Measurements from ENCODE around the gene CSDE1. TPM values are rescaled to one million over a fixed set of nuclear protein-coding genes. Genes with fewer than 3 reads are reported as not detected.

CSDE1 gene
- total RNA-seq, 1 donor from 2014 or later = 540 TPM

- H3K4me3 Mint-ChIP-seq (ENCODE audit: unreplicated experiment) = no peak overlapping the region
- TF ChIP-seq CTCF (IDR thresholded peaks at IDR 0.05) = no peak
- H3K27me3 Mint-ChIP-seq (ENCODE audit: low read depth) = peaks cover 11% of the 10 kb centered on the region
- no peaks in the 10 kb centered on the region for H3K36me3 Mint-ChIP-seq (ENCODE audit: low read depth)
- no peaks in the 10 kb centered on the region for H3K9me3 Mint-ChIP-seq (ENCODE audit: low read depth)
- H3K4me1 Mint-ChIP-seq (ENCODE audit: low read depth) = peaks cover 8% of the 10 kb centered on the region
- H3K27ac Mint-ChIP-seq (ENCODE audit: unreplicated experiment) = no peak overlapping the region
- no peak for DNase-seq (ENCODE audit: low spot score)
These were observed 63.1 kb downstream of the CSDE1 start for GRCh38 chr1:114694540-114695310.

- no peak for TF ChIP-seq CTCF (IDR thresholded peaks at IDR 0.05)
- no peak overlapping the region for H3K27ac Mint-ChIP-seq (ENCODE audit: unreplicated experiment)
- peaks cover 21% of the 10 kb centered on the region for H3K27me3 Mint-ChIP-seq (ENCODE audit: low read depth)
- no peak overlapping the region for H3K4me3 Mint-ChIP-seq (ENCODE audit: unreplicated experiment)
- H3K9me3 Mint-ChIP-seq (ENCODE audit: low read depth) = no peaks in the 10 kb centered on the region
- no peaks in the 10 kb centered on the region for H3K36me3 Mint-ChIP-seq (ENCODE audit: low read depth)
- H3K4me1 Mint-ChIP-seq (ENCODE audit: low read depth) = peaks cover 7% of the 10 kb centered on the region
- DNase-seq (ENCODE audit: low spot score) = no peak
These were observed 64.8 kb downstream of the CSDE1 start for GRCh38 chr1:114692947-114693346.

GRCh38 chr1:114691061-114691460 is 66.7 kb downstream of the CSDE1 start:
- no peaks in the 10 kb centered on the region for H3K36me3 Mint-ChIP-seq (ENCODE audit: low read depth)
- no peak overlapping the region for H3K27ac Mint-ChIP-seq (ENCODE audit: unreplicated experiment)
- DNase-seq (ENCODE audit: low spot score) = no peak
- peaks cover 35% of the 10 kb centered on the region for H3K27me3 Mint-ChIP-seq (ENCODE audit: low read depth)
- peaks cover 7% of the 10 kb centered on the region for H3K4me1 Mint-ChIP-seq (ENCODE audit: low read depth)
- no peak for TF ChIP-seq CTCF (IDR thresholded peaks at IDR 0.05)
- no peak overlapping the region for H3K4me3 Mint-ChIP-seq (ENCODE audit: unreplicated experiment)
- H3K9me3 Mint-ChIP-seq (ENCODE audit: low read depth) = no peaks in the 10 kb centered on the region

GRCh38 chr1:114690148-114690547 is 67.6 kb downstream of the CSDE1 start:
- TF ChIP-seq CTCF (IDR thresholded peaks at IDR 0.05) = no peak
- H3K36me3 Mint-ChIP-seq (ENCODE audit: low read depth) = no peaks in the 10 kb centered on the region
- no peak for DNase-seq (ENCODE audit: low spot score)
- peaks cover 39% of the 10 kb centered on the region for H3K27me3 Mint-ChIP-seq (ENCODE audit: low read depth)
- H3K27ac Mint-ChIP-seq (ENCODE audit: unreplicated experiment) = no peak overlapping the region
- H3K4me1 Mint-ChIP-seq (ENCODE audit: low read depth) = peaks cover under 1% of the 10 kb centered on the region
- no peak overlapping the region for H3K4me3 Mint-ChIP-seq (ENCODE audit: unreplicated experiment)
- no peaks in the 10 kb centered on the region for H3K9me3 Mint-ChIP-seq (ENCODE audit: low read depth)

GRCh38 chr1:114688526-114688925 is 69.3 kb downstream of the CSDE1 start:
- TF ChIP-seq CTCF (IDR thresholded peaks at IDR 0.05) = no peak
- no peak overlapping the region for H3K4me3 Mint-ChIP-seq (ENCODE audit: unreplicated experiment)
- H3K36me3 Mint-ChIP-seq (ENCODE audit: low read depth) = no peaks in the 10 kb centered on the region
- H3K27me3 Mint-ChIP-seq (ENCODE audit: low read depth) = peaks cover 49% of the 10 kb centered on the region
- H3K27ac Mint-ChIP-seq (ENCODE audit: unreplicated experiment) = no peak overlapping the region
- DNase-seq (ENCODE audit: low spot score) = no peak
- H3K9me3 Mint-ChIP-seq (ENCODE audit: low read depth) = no peaks in the 10 kb centered on the region
- no peaks in the 10 kb centered on the region for H3K4me1 Mint-ChIP-seq (ENCODE audit: low read depth)
